T-helper 9 cell (primary cell): ENCODE data around the gene CIRBP.
"Not testable (repeated sequence)": the region's sequence is repeated elsewhere in the genome, so short reads cannot be mapped to it uniquely, and the experiment has no call there.

Source experiments
- DNase-seq: peaks from one replicate; pipeline ENCODE4 v3.0.0-alpha.2; 2020

CIRBP gene

GRCh38 chr19:1293782-1294604 lies 24.9 kb downstream of the CIRBP start:
- DNase-seq, result no peak

GRCh38 chr19:1294688-1295087 lies 25.6 kb downstream of the CIRBP start:
- no peak for DNase-seq

- DNase-seq, result peak; percentile 42
Measured at GRCh38 chr19:1295169-1296012, 26.3 kb downstream of the CIRBP start.

GRCh38 chr19:1296078-1296477 lies 26.9 kb downstream of the CIRBP start:
- no peak for DNase-seq

GRCh38 chr19:1296575-1297271 lies 27.6 kb downstream of the CIRBP start:
- DNase-seq, result no peak

GRCh38 chr19:1298235-1298634 lies 29.1 kb downstream of the CIRBP start:
- no peak for DNase-seq

- DNase-seq, result no peak
Measured at GRCh38 chr19:1299801-1300200, 30.7 kb downstream of the CIRBP start.

- DNase-seq, result no peak
Measured at GRCh38 chr19:1300744-1301490, 31.8 kb downstream of the CIRBP start.

GRCh38 chr19:1302533-1303239 lies 33.6 kb downstream of the CIRBP start:
- no peak for DNase-seq

GRCh38 chr19:1304197-1304924 lies 35.2 kb downstream of the CIRBP start:
- no peak for DNase-seq

- not testable (repeated sequence) for DNase-seq
Measured at GRCh38 chr19:1305354-1305753, 36.2 kb downstream of the CIRBP start.

GRCh38 chr19:1307320-1307719 lies 38.2 kb downstream of the CIRBP start:
- no peak for DNase-seq

GRCh38 chr19:1307755-1308303 lies 38.7 kb downstream of the CIRBP start:
- no peak for DNase-seq

- no peak for DNase-seq
Measured at GRCh38 chr19:1308718-1309117, 39.6 kb downstream of the CIRBP start.

- no peak for DNase-seq
Measured at GRCh38 chr19:1309977-1310852, 41.1 kb downstream of the CIRBP start.

- no peak for DNase-seq
Measured at GRCh38 chr19:1310853-1311180, 41.7 kb downstream of the CIRBP start.

GRCh38 chr19:1311543-1312091 lies 42.5 kb downstream of the CIRBP start:
- no peak for DNase-seq

- no peak for DNase-seq
Measured at GRCh38 chr19:1312767-1313694, 43.9 kb downstream of the CIRBP start.
